PFSK-1 (cell line): ENCODE data around the gene SRGAP3.

Experiments used
- FOXP2 ChIP-seq: optimal IDR thresholded peaks from 2 replicates; pipeline ENCODE3; 2011; ENCODE audit warnings: borderline replicate concordance, control low read depth, inconsistent platforms; ENCODE audit not compliant: insufficient read depth; ENCODE audit errors: extremely low read length, extremely low read depth
- POLR2AphosphoS5 ChIP-seq: IDR thresholded peaks from 2 replicates; pipeline ENCODE4 v1.6.1; 2012; ENCODE audit warnings: low read depth, mild to moderate bottlenecking, control low read depth, low read length, moderate library complexity
- REST ChIP-seq, 2 experiments: IDR thresholded peaks; 2 replicates each; pipeline versions ENCODE4 v1.6.1 to v1.8.0; 2011 to 2012; ENCODE audit warnings: low read depth in 2 of 2, low read length in 2 of 2, control low read depth in 1 of 2, inconsistent platforms in 1 of 2, mild to moderate bottlenecking in 1 of 2, moderate library complexity in 1 of 2; ENCODE audit not compliant: insufficient read depth in 1 of 2
- SIN3A ChIP-seq: IDR thresholded peaks from 2 replicates; pipeline ENCODE4 v1.6.1; 2012; ENCODE audit warnings: mild to moderate bottlenecking, low read length, moderate library complexity, borderline replicate concordance; ENCODE audit not compliant: insufficient read depth
- TAF1 ChIP-seq: IDR thresholded peaks from 2 replicates; pipeline ENCODE4 v1.6.1; 2012; ENCODE audit warnings: low read length, control low read depth, borderline replicate concordance; ENCODE audit not compliant: insufficient read depth

Gene SRGAP3

GRCh38 chr3:9190276-9190675 is 59.2 kb downstream of the SRGAP3 start:
- no peak for TF ChIP-seq POLR2AphosphoS5
- TF ChIP-seq REST (IDR thresholded peaks at IDR 0.05; ENCODE audit: insufficient read depth in 1 of 2, low read depth in 2 of 2, low read length in 2 of 2), result no peak
- no peak for TF ChIP-seq TAF1
- no peak for TF ChIP-seq FOXP2
- TF ChIP-seq SIN3A, result no peak

- TF ChIP-seq TAF1 (no peak), REST (IDR thresholded peaks at IDR 0.05; ENCODE audit: insufficient read depth in 1 of 2, low read depth in 2 of 2, low read length in 2 of 2) (no peak), FOXP2 (no peak)
These were observed 60.9 kb downstream of the SRGAP3 start for GRCh38 chr3:9188583-9188982.

DNA sequence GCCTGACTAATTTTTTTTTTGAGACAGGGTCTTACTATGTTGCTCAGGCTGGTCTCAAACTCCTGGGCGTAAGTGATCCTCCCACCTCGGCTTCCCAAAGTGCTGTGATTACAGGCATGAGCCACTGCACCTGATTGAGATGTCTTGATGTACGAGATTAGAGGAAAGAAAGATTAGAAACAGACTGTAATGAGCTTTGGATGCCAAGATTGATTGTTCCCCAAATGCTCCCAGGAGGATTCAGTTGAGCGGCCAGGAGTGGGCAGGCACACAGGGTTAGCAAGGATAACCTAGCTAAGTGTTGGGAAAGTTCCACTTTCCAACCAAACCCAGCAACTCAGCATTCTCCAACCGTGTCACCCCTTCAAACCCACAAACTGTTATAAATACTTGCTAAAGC is 63.7 kb downstream of the SRGAP3 start:
- no peak for TF ChIP-seq SIN3A
- no peak for TF ChIP-seq TAF1
- TF ChIP-seq FOXP2, result no peak
- TF ChIP-seq POLR2AphosphoS5, result no peak
- TF ChIP-seq REST (IDR thresholded peaks at IDR 0.05; ENCODE audit: insufficient read depth in 1 of 2, low read depth in 2 of 2, low read length in 2 of 2), result no peak

DNA sequence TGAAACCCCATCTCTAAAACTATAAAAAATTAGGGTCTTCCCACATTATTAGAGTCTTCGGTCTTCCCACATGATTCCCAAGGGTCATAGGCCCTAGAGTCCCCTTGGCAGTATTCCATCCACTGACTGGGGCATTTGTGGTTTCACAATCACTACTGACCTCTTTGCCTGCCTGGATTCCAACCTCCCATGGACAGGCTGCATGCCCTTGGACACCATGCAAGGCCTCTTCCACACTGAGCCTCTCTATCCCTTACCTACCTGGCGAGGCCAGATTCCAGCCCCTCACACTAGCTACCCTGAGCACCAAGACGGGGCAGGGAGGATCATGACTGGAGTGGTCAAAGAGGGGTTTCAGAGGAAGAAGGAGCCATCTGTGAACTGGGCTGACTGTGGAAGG is 64.4 kb downstream of the SRGAP3 start:
- no peak for TF ChIP-seq FOXP2
- TF ChIP-seq REST (IDR thresholded peaks at IDR 0.05; ENCODE audit: insufficient read depth in 1 of 2, low read depth in 2 of 2, low read length in 2 of 2), result no peak
- no peak for TF ChIP-seq TAF1
- no peak for TF ChIP-seq SIN3A
- no peak for TF ChIP-seq POLR2AphosphoS5

DNA sequence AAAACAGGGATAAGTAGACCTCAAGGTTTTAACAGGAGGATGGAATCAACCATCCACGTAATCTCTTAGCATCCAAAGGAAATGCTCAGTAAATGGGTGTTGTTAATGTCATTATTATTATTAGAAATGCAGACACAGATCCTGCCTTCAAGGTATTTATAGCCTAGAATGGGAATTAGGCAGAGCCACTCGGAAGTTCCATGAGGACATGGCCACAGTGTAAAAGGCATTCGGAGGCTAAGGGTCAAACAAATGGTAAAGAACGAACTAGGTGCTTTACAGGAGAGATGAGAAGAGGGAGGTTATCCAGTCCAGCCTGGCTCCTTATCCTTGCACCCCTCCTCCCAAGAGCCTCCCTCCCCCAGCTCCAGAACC is 65.0 kb downstream of the SRGAP3 start:
- TF ChIP-seq REST (IDR thresholded peaks at IDR 0.05; ENCODE audit: insufficient read depth in 1 of 2, low read depth in 2 of 2, low read length in 2 of 2) (no peak), TAF1 (no peak), POLR2AphosphoS5 (no peak), FOXP2 (no peak), SIN3A (no peak)
